A549 treated with CORT108297 at 1 μM for 4 hours (cell line): ENCODE data around the gene FNDC1. TPM values are rescaled to one million over a fixed set of nuclear protein-coding genes. Genes with fewer than 3 reads are reported as not detected.

ENCODE experiments used
- total RNA-seq: library from RNA; stranded (reverse); fragments of 200-300 nt; extraction: Qiagen RNA extraction; gene quantifications from 5 replicates; pipeline ENCODE4 v1.2.3, GENCODE V29; 2022

The FNDC1 gene
- total RNA-seq: 0.04 to 0.09 TPM (median 0.06 TPM) in 5 replicates

DNA sequence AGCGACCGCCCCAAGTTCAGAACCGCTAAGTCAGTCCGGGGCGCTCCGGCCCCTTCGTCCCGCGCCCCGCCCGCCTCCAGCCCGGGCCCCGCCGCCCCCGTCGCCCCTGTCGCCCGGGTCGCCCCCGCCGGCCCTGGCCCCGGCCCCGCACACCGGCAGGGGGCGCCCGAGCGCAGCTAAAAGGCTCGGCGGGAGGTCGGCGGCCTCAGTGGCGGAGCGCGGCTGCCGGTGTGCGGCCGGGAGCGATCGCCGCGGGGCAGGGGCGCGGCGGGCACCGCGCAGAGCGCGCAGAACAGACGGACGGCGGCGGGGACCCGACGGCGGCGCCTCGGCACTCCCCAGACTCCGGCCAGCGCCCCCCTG lies at the start of gene FNDC1:
Gene FNDC1, plus strand, starts transcription at position 208 of the 363 bp plus-strand sequence. CDS start 197 bp downstream, outside the sequence.

Other genes starting within 250 kb of the FNDC1 start
- gene RSPH3, start 169.2 kb upstream of the FNDC1 start, total RNA-seq: 3.7 to 4.9 TPM (median 4.5 TPM) in 5 replicates
- not detected in 5 replicates for gene TAGAP, start 124.4 kb upstream of the FNDC1 start, total RNA-seq